Omental fat pad (tissue), 4 donors: ENCODE measurements around the gene FAM234A. TPM values are rescaled to one million over a fixed set of nuclear protein-coding genes. Genes with fewer than 3 reads are reported as not detected.

Experiments used
- ATAC-seq: fragments of 150-250 bp; one replicate; pipeline ENCODE4 v1.9.1; 2016; ENCODE audit warnings: mild to moderate bottlenecking, moderate library complexity; ENCODE audit not compliant: low FRiP score
- DNase-seq: peaks from one replicate; pipeline ENCODE4 v3.0.0-alpha.2; 2019; ENCODE audit warnings: low spot score
- total RNA-seq, 4 donors: library from RNA; depleted of rRNA; stranded (reverse); fragments of >200 nt; gene quantifications; one replicate each; pipeline ENCODE4 v1.1.0, GENCODE V29; 2016
- TF ChIP-seq, protein P1 (sequence below), 3 donors: fragments of 450-650 bp; IDR thresholded peaks; one replicate each; pipeline ENCODE4 v1.5.1; 2016 to 2017; ENCODE audit warnings: antibody characterized with exemption in 3 of 3, mild to moderate bottlenecking in 3 of 3, moderate library complexity in 2 of 3

The FAM234A gene
- total RNA-seq, 4 donors from 2014 or later = 48.5 to 119 (median 69.3) TPM

DNA sequence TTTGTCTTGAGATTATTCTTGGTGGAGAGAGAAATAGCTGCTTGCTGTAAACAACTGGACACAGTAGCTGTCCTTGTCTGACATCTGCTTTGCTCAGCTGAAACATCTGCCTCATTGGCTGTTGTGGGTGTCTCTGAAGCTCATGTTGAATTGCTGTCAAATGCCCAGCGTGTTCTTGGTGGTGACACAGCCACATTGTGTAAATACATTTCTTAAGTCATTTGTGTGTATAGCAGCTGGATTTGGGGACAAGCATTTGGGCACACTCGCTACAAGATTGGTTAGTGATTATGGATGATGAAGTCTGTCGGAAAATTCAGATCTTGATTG is 5.3 kb downstream of the FAM234A start:
- no peak for DNase-seq
- no peak for ATAC-seq
- TF ChIP-seq, protein P1, sequence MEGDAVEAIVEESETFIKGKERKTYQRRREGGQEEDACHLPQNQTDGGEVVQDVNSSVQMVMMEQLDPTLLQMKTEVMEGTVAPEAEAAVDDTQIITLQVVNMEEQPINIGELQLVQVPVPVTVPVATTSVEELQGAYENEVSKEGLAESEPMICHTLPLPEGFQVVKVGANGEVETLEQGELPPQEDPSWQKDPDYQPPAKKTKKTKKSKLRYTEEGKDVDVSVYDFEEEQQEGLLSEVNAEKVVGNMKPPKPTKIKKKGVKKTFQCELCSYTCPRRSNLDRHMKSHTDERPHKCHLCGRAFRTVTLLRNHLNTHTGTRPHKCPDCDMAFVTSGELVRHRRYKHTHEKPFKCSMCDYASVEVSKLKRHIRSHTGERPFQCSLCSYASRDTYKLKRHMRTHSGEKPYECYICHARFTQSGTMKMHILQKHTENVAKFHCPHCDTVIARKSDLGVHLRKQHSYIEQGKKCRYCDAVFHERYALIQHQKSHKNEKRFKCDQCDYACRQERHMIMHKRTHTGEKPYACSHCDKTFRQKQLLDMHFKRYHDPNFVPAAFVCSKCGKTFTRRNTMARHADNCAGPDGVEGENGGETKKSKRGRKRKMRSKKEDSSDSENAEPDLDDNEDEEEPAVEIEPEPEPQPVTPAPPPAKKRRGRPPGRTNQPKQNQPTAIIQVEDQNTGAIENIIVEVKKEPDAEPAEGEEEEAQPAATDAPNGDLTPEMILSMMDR (IDR thresholded peaks at IDR 0.05) = no peak

DNA sequence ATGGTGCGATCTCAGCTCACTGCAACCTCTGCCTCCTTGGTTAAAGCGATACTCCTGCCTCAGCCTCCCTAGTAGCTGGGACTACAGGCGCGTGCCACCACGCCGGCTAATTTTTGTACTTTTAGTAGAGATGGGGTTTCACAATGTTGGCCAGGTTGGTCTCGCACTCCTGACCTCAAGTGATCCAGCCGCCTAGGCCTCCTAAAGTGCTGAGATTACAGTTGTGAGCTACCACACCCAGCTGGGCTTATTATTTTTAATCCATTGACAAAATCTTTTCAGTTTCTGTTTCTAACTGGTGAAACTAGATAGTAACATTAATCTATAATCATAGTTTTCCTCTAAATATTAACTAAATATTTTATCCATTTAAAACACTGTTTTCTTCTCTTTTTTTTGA is 5.9 kb downstream of the FAM234A start:
- TF ChIP-seq, protein P1 (IDR thresholded peaks at IDR 0.05) = no peak
- ATAC-seq (no peak), DNase-seq (no peak)

GRCh38 chr16:242281-242680 is 7.7 kb downstream of the FAM234A start:
- ATAC-seq = no peak
- no peak for DNase-seq
- TF ChIP-seq, protein P1 (IDR thresholded peaks at IDR 0.05) = no peak

DNA sequence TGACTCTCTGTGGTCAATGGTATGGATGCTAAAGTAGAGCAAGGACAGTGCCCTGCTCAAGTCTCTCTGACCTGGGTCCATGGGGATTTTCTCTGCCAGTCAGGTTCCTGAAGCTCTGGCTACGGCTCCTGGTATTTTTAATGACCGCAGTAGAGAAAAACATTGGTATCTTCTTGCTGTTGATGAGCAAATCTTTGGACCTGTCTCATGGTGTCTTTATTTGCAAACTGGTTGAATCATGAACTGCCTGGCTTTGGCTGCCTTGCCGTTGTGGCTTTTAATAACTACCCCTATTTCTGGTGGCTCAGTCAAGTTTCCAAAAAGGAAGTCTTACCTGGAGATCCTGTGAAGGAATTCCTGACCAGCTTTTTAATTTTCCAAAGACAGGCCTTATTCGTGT is 8.7 kb downstream of the FAM234A start:
- DNase-seq = no peak
- no peak for ATAC-seq
- TF ChIP-seq, protein P1 (IDR thresholded peaks at IDR 0.05) = no peak

DNA sequence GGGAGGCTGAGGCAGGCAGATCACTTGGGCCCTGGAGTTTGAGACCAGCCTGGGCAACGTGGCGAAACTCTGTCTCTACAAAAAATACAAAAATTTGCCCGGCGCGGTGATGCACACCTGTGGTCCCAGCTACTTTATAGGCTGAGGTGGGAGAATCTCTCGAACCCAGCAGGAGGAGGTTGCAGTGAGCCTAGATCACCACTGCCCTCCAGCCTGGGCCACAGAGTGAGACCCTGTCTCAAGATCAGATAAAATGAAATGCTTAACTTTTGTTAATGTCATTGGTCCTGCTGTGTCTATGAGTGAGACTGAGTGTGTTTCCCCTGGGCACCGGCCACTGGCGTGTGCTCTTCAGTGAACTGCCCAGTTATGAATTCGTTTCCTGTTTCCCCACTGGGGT is 10.5 kb downstream of the FAM234A start:
- TF ChIP-seq, protein P1 (IDR thresholded peaks at IDR 0.05) = no peak
- ATAC-seq (no peak), DNase-seq (no peak)

- no peak for DNase-seq
- no peak for ATAC-seq
- TF ChIP-seq, protein P1 (IDR thresholded peaks at IDR 0.05) = no peak
Observed at GRCh38 chr16:247027-247426, 12.4 kb downstream of the FAM234A start.

DNA sequence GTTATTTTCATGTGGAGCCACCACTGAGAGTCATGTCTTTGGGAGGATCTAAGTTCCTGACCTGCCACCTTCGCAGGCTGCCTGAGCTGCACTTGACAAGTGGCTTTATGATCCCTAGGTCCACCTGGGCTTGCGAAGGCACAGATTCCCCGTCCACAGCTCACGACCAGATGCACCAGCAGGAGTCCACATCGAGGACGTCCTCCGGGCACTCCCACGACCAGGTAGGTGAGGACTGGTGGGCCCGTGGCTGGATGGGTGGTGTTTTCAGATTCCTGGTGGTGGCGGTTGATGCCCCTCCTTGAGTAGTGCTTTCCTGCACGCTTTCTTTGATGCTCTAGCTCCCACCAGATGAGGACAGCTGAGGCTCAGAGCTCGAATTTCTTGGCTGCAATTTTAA is 14.8 kb downstream of the FAM234A start:
- TF ChIP-seq, protein P1 (IDR thresholded peaks at IDR 0.05) = no peak
- no peak for DNase-seq
- ATAC-seq = no peak
